Measurements from ENCODE around the gene GNB5. TPM values are rescaled to one million over a fixed set of nuclear protein-coding genes. Genes with fewer than 3 reads are reported as not detected.

GNB5 gene
- total RNA-seq, 1 experiment from 2014 or later = 29.8 TPM

- no peak overlapping the region for H3T11ph ChIP-seq (ENCODE audit: low read length)
- H2BK15ac ChIP-seq (ENCODE audit: low read depth, low read length) = no peak overlapping the region
- H3K27me3 ChIP-seq (ENCODE audit: insufficient read depth, low read length) = no peaks in the 10 kb centered on the region
- no peaks in the 10 kb centered on the region for H4K20me1 ChIP-seq (ENCODE audit: control insufficient read depth, insufficient read depth, insufficient read length)
- no CpG with 5 or more reads among the region's 5 CpGs for WGBS (ENCODE audit: extremely low coverage, insufficient read length, low lambda C conversion rate)
- no peak overlapping the region for H2AK5ac ChIP-seq (ENCODE audit: insufficient read length, low read length)
- H3K4ac ChIP-seq (ENCODE audit: low read depth, low read length) = no peak overlapping the region
- H3K4me2 ChIP-seq (ENCODE audit: insufficient read depth, insufficient read length, low read length) = no peak overlapping the region
- H2BK5ac ChIP-seq (ENCODE audit: insufficient read length, low read length) = no peak overlapping the region
- no peak overlapping the region for H3K18ac ChIP-seq (ENCODE audit: insufficient read length, low read depth, low read length)
- H2AFZ ChIP-seq (ENCODE audit: low read length) = no peak overlapping the region
- Mint-ChIP-seq H3K4me1 (peaks cover 4 to 9% of the 10 kb centered on the region in 2 experiments), H3K9me3 (no peaks in the 10 kb centered on the region), H3K4me3 (no peak overlapping the region), H3K27ac (no peak overlapping the region; a peak in 1 of 7 replicates), H3K36me3 (ENCODE audit: insufficient read depth in 1 of 3, low read depth in 3 of 3) (peaks cover 9 to 21% (median 15%) of the 10 kb centered on the region in 3 experiments; a peak in 6 of 7 replicates), H3K27me3 (ENCODE audit: low read depth) (no peaks in the 10 kb centered on the region)
- H3K14ac ChIP-seq (ENCODE audit: insufficient read depth, low read length) = no peak overlapping the region
- H3K9me3 ChIP-seq (ENCODE audit: control insufficient read depth, low read depth, low read length) = no peaks in the 10 kb centered on the region
- no peaks in the 10 kb centered on the region for H3K79me1 ChIP-seq (ENCODE audit: insufficient read depth, low read depth, low read length, poor library complexity, severe bottlenecking)
- no peaks in the 10 kb centered on the region for H3K23me2 ChIP-seq (ENCODE audit: insufficient read length, low read depth, low read length, poor library complexity, severe bottlenecking)
- no peak overlapping the region for H3K56ac ChIP-seq (ENCODE audit: insufficient read length, low read depth, low read length)
- no peak overlapping the region for H2BK12ac ChIP-seq (ENCODE audit: insufficient read length, low read depth, low read length)
- no peak overlapping the region for H2BK20ac ChIP-seq (ENCODE audit: low read depth, low read length, poor library complexity, severe bottlenecking)
- H3K79me2 ChIP-seq (ENCODE audit: insufficient read depth, low read length) = no peaks in the 10 kb centered on the region
- H3K27ac ChIP-seq (ENCODE audit: insufficient read length, low read depth, low read length) = no peak overlapping the region
- no peak overlapping the region for H2BK120ac ChIP-seq (ENCODE audit: low read depth, low read length, poor library complexity, severe bottlenecking)
- no peak overlapping the region for H3K23ac ChIP-seq (ENCODE audit: insufficient read length, low read depth, low read length)
- H3K4me1 ChIP-seq (ENCODE audit: insufficient read depth, low read length) = no peaks in the 10 kb centered on the region
- H4K5ac ChIP-seq (ENCODE audit: insufficient read length, low read depth, low read length) = no peak overlapping the region
- H4K91ac ChIP-seq (ENCODE audit: insufficient read length, low read depth, low read length) = no peak overlapping the region
- DNase-seq = no peak
- no peak overlapping the region for H4K8ac ChIP-seq (replicated peaks; ENCODE audit: insufficient read length, low read depth, low read length)
- no peak for TF ChIP-seq CTCF (conservative IDR thresholded peaks at IDR 0.05)
- no peak overlapping the region for H3K9ac ChIP-seq (ENCODE audit: extremely low read depth, insufficient read length, low read length)
These were observed 56.6 kb downstream of the GNB5 start for GRCh38 chr15:52134502-52135144.

Measured in H9 (cell line).